Pancreas (tissue), 10 donors: ENCODE measurements around the gene HRC. TPM values are rescaled to one million over a fixed set of nuclear protein-coding genes. Genes with fewer than 3 reads are reported as not detected.

ENCODE experiments used
- ATAC-seq, 4 donors: fragments of 200-7000 bp; cut with Tn5 transposase; one replicate each; pipeline versions ENCODE4 v1.8.0 to v1.9.1; 2020; ENCODE audit warnings: mild to moderate bottlenecking in 4 of 4, moderate library complexity in 4 of 4
- DNase-seq, 6 donors: peaks; one replicate each; pipeline ENCODE4 v3.0.0-alpha.2; 2020
- FAIRE-seq: peaks from 2 replicates; lab custom pipeline; 2012; peaks lifted over from hg19 to GRCh38; lab: Jason Lieb, UNC
- H3K27ac ChIP-seq, 4 donors: fragments of 200-600 bp; sonication (generic); 1 replicate in 3 of 4; 2 replicates in 1 of 4; pipeline versions ENCODE4 v1.5.0 to v1.8.0; 2020
- H3K27me3 ChIP-seq, 4 donors: fragments of 200-600 bp; one replicate each; pipeline ENCODE4 v1.8.0; 2021
- H3K36me3 ChIP-seq, 3 donors: fragments of 200-600 bp; sonication (generic) in 1 of 3; one replicate each; pipeline versions ENCODE4 v1.5.0 to v1.8.0; 2020 to 2021
- H3K4me1 ChIP-seq, 3 donors: fragments of 200-600 bp; one replicate each; pipeline ENCODE4 v1.8.0; 2021
- H3K4me3 ChIP-seq, 4 donors: fragments of 200-600 bp; sonication (generic) in 2 of 4; one replicate each; pipeline versions ENCODE4 v1.5.0 to v1.8.0; 2020 to 2021
- H3K9me3 ChIP-seq, 4 donors: fragments of 200-600 bp; one replicate each; pipeline ENCODE4 v1.8.0; 2021
- CTCF ChIP-seq, 4 donors: fragments of 200-600 bp; sonication (generic) in 3 of 4; IDR thresholded peaks; one replicate each; pipeline versions ENCODE4 v1.5.0 to v1.8.0; 2021; ENCODE audit warnings: antibody characterized with exemption in 4 of 4
- WGBS, 2 donors: extraction: QIAGEN DNeasy Blood & Tissue Kit; methylation state at CpG; one replicate each; pipeline ENCODE4 v1.1.7; 2013; 5-methylcytosine and 5-hydroxymethylcytosine counted together
- intact Hi-C, 3 donors: fragments of 100-400 bp; cut with DNase I; formaldehyde crosslinking; loops; one replicate each; pipeline versions ENCODE4 v1.11.1 to v1.14.2; 2022
- polyA plus RNA-seq, 2 donors: library from polyadenylated mRNA; stranded (reverse); fragments of 200-250 nt; gene quantifications; one replicate each; pipeline ENCODE4 v1.2.3, GENCODE V29; 2013
- total RNA-seq, 6 donors: library from RNA; stranded (reverse); fragmentation: NEBNext Ultra II Directional in 4 of 6; extraction: Animal tissue kit (Norgen Biotek cat#: 25700) in 4 of 6; gene quantifications; one replicate each; pipeline versions ENCODE4 v1.2.1 to v1.2.4, GENCODE V29; 2021 to 2023
- donor health status: healthy with polysubstance abuse.
- donor health status: DM: no; HTN: no; CAD: no; lungs with moderate emphysema.
- donor health status: DM: no; HTN: no; CAD: no.
- donor health status: control.
- donor health status: control.
- donor health status: Bipolar disorder and iron deficiency.
- donor health status: DM: yes; HTN: yes; CAD: no.
- donor health status: DM: no; HTN: no; CAD: no.
- donor health status: DM: no; HTN: no; CAD: no.
- donor health status: DM: yes; HTN: yes; CAD: no.

HRC gene
- total and polyA plus RNA-seq, 8 donors: 0.09 to 0.79 (median 0.43) TPM; not detected in 1

- Histone ChIP-seq H3K9me3 (no peaks in the 10 kb centered on the region), H3K4me3 (no peak overlapping the region), H3K27ac (no peak overlapping the region), H3K4me1 (peaks cover 0 to 7% (median 6%) of the 10 kb centered on the region in 3 donors), H3K27me3 (no peaks in the 10 kb centered on the region), H3K36me3 (peaks cover 0 to 23% (median 9%) of the 10 kb centered on the region in 3 donors)
- DNase-seq (no peak), ATAC-seq (no peak), FAIRE-seq (no peak)
- 73 to 76% methylated on average over 11 of the region's 11 CpGs for WGBS, 2 donors
- intact Hi-C loops: no loop called here
- TF ChIP-seq CTCF (IDR thresholded peaks at IDR 0.05): no peak
Observed at GRCh38 chr19:49111218-49111998, 43.8 kb downstream of the HRC start.

GRCh38 chr19:49110567-49110966 is 44.6 kb downstream of the HRC start:
- no peaks in the 10 kb centered on the region for H3K9me3 ChIP-seq
- no peaks in the 10 kb centered on the region for H3K27me3 ChIP-seq
- FAIRE-seq (no peak), ATAC-seq (no peak), DNase-seq (no peak)
- intact Hi-C loops: no loop called here
- peaks cover 0 to 7% (median 6%) of the 10 kb centered on the region in 3 donors for H3K4me1 ChIP-seq
- 25 to 39% methylated on average over 3 of the region's 3 CpGs for WGBS, 2 donors
- no peak overlapping the region for H3K27ac ChIP-seq
- H3K4me3 ChIP-seq: no peak overlapping the region
- no peak for TF ChIP-seq CTCF (IDR thresholded peaks at IDR 0.05)
- peaks cover 0 to 30% (median 9%) of the 10 kb centered on the region in 3 donors for H3K36me3 ChIP-seq

GRCh38 chr19:49109569-49110233 is 45.5 kb downstream of the HRC start:
- no peak for TF ChIP-seq CTCF (IDR thresholded peaks at IDR 0.05)
- peaks cover 0 to 38% (median 9%) of the 10 kb centered on the region in 3 donors for H3K36me3 ChIP-seq
- H3K27me3 ChIP-seq: no peaks in the 10 kb centered on the region
- no peaks in the 10 kb centered on the region for H3K9me3 ChIP-seq
- H3K4me3 ChIP-seq: no peak overlapping the region
- intact Hi-C loops: no loop called here
- FAIRE-seq (no peak), DNase-seq (no peak), ATAC-seq (no peak)
- H3K4me1 ChIP-seq: peaks cover 0 to 7% (median 6%) of the 10 kb centered on the region in 3 donors
- no peak overlapping the region for H3K27ac ChIP-seq
- 87 to 96% methylated on average over 8 of the region's 8 CpGs for WGBS, 2 donors

- ATAC-seq (no peak), DNase-seq (no peak), FAIRE-seq (no peak)
- no peaks in the 10 kb centered on the region for H3K9me3 ChIP-seq
- H3K27me3 ChIP-seq: no peaks in the 10 kb centered on the region
- H3K4me1 ChIP-seq: peaks cover 0 to 7% (median 6%) of the 10 kb centered on the region in 3 donors
- WGBS, 2 donors: 85 to 90% methylated on average over 5 of the region's 5 CpGs
- no peak for TF ChIP-seq CTCF (IDR thresholded peaks at IDR 0.05)
- H3K4me3 ChIP-seq: no peak overlapping the region
- H3K27ac ChIP-seq: no peak overlapping the region
- H3K36me3 ChIP-seq: peaks cover 0 to 44% (median 9%) of the 10 kb centered on the region in 3 donors
- intact Hi-C loops: no loop called here
Observed at GRCh38 chr19:49109051-49109450, 46.1 kb downstream of the HRC start.
